OCI-M2 (cell line): ENCODE data around the gene COL9A2.

ENCODE experiments used
- DNase-seq: peaks from one replicate; lab custom pipeline; 2025; ENCODE audit not compliant: unreplicated experiment; lab: John Stamatoyannopoulos, UW

Gene COL9A2

GRCh38 chr1:40305451-40305850, 11.6 kb downstream of the COL9A2 start:
- DNase-seq, result no peak

DNA sequence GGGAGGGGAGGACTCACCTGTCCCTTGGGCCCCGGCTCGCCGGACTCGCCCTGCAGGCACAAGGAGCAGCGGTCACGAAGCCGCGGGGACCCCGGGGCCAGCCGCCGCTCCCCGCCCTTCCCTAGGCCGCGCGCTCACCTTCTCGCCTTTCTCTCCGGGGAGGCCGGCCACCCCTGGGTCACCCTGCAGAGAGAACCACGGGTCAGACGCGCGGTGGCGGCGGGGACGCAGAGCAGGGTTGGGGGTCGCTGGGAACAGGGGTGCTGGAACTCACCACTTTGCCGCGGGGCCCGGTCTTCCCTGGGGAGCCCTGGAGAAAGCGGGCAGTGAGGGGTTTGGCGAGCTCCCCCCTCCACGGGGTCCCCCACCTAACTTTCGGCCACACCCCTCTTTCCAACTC, 13.3 kb downstream of the COL9A2 start:
- DNase-seq, result no peak

- no peak for DNase-seq
Observed at GRCh38 chr1:40303051-40303771, 13.9 kb downstream of the COL9A2 start.

GRCh38 chr1:40302475-40302874, 14.6 kb downstream of the COL9A2 start:
- DNase-seq, result no peak

DNA sequence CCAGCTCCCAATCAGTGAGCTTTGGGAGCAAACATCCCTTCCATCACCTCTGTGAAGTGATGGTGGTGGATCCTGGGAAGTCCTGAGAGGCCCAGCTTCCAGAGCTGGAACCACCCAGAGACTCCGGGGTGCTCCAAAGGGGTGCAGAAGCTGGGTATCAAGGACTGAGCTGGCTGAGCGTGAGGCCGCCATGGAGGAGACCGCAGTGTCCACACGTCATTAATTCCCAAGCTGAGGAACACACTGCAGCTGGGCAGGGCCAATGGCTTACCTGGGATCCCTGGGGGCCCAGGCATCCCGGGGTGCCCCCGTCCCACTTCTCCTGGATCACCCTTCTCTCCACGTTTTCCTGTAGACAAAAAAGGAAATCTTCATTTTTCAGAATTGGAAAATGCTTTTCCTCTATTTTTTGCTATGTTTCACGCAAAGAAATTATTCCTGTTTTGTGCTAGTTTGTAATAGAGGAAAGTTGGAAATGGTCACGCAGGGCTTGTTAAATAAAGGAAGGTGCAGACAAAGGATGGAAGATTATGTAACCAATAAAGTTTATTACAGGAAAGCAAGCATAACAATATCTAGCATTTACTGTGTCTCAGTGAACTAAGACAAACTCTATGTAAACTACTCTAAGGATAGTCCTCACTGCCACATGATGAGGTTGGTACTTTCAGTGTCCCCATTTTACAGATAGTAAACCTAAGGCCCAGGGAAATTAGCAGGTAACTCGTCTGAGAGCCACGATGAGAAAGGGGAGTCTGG, 15.4 kb downstream of the COL9A2 start:
- DNase-seq, result no peak

DNA sequence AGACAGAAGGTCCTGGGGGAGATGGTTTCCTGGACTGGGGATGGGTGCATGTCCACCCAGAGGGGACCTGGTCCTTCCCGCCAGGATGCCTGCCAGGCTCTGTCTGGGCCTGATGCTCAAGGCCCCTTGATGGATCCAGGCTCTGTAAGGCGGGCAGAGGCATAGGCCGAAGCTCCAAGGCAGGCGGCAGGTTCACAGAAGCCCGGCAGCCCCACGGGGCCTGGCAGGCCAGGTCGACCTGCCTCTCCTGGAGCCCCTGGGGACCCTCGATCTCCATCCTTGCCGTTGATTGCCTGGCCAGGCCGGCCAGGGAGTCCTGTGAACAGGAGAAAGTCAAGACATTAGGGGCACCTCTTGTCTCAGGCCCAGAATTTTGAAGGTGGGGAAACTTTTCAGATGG, 16.0 kb downstream of the COL9A2 start:
- no peak for DNase-seq

DNA sequence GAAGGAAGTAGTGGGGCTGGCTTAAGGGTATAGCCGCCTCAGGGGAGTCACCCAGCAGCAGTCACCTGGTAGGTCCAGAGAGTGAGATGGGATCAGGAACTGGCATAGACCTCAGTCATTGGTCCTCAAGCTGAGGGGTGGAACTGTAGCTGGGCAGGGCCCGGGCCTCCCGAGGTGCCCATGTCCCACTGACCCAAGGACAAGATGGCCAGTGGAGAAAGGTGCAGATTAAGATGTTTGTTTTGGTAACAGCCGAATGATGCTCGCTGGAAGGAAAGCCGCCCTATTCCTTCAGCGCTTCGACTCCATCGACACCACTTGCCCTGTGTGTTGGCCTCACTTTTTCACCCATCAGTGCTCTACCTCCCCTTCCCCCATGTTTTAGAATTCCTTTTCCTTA, 16.4 kb downstream of the COL9A2 start:
- no peak for DNase-seq

GRCh38 chr1:40300249-40300567, 16.9 kb downstream of the COL9A2 start:
- DNase-seq, result no peak

- DNase-seq, result no peak
Observed at GRCh38 chr1:40299366-40300248, 17.5 kb downstream of the COL9A2 start.

GRCh38 chr1:40291293-40291692, 25.8 kb downstream of the COL9A2 start:
- DNase-seq, result no peak

DNA sequence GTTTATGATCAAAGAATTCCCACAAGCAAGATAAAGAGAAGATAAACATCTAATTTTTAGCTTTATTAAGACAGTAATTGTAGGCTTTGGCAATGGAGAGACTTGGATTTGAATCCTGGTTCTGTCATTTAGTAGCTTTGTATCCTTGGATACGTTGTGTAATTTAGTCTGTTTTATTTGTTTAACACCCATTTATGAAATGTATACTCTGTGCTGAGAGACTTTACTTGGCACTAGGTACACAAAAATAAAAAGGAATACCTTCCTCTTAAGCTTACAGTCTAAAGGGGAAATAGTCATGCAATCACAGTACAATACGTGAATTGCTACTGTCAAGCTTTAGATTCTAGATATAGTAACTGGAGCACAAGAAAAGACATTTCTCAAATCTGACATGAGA, 35.2 kb downstream of the COL9A2 start:
- no peak for DNase-seq

DNA sequence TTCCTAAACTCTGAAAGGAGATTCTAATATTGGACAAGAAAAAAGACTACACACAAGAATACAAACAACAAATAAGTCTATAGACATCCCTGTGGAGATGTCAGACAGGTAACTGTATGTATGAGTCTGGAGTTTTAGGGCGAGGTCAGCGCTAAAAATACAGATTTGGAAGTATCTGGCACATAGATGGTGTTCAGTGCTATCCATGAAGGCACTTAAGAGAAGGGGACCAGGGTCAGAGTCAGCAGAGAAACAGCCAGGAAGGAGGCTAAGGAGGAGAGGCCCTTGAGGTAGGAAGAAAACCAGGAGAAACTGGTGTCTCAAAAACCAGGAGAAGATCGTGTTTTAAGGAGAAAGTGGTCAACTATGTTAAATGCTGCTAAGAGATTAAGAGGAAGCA, 41.0 kb downstream of the COL9A2 start:
- no peak for DNase-seq

DNA sequence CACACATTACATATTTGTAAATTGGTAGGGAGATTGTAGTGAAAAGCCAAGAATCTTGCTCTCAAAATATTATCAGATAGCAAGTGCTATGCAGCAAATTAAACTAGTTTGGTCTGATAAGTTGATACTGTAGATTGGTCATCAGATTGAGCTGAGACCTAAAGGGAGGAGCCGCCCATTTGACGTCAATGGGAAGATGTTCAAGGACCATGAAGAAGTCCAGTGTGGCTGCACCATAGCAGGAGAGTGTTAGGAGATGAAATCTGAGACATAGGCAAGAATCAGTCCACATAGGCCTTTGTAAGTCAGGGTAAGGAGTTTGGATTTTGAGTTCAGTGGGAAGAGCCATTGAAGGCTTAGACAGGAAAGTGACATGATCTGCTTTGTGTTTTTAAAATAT, 42.8 kb downstream of the COL9A2 start:
- no peak for DNase-seq

DNA sequence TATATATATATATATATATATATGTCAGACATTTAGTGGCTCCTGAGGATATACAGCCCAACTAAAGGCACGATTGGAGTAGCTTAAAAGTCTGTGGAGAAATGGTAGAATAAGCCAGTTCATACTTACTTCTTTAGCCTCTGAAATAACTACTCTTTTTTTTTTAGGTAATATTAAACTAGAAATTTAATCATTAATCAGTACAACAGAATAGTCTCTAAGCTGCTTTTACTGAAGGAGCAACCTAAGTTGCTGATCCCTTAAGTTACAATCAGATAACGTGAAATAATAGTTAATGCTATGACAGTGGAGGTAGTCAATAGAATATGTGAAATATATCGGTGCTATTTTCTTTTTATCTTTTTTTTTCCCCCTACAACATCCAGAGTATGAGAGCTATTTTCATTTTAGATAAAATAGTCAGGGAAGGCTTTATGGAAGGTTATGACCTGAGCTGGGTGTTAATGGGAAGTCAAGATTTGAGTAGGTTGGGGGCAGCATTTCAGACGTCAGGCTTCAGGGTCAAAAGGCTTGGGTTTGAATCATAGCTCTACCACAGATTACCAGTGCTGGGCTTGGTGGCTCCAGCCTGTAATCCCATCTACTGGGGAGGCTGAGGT, 43.4 kb downstream of the COL9A2 start:
- DNase-seq, result no peak

GRCh38 chr1:40272653-40273213, 44.4 kb downstream of the COL9A2 start:
- no peak for DNase-seq

- DNase-seq, result no peak
Observed at GRCh38 chr1:40270152-40270834, 46.8 kb downstream of the COL9A2 start.

GRCh38 chr1:40268211-40268610, 48.9 kb downstream of the COL9A2 start:
- no peak for DNase-seq

GRCh38 chr1:40267767-40268187, 49.3 kb downstream of the COL9A2 start:
- no peak for DNase-seq

GRCh38 chr1:40266786-40267535, 50.1 kb downstream of the COL9A2 start:
- DNase-seq, result no peak

DNA sequence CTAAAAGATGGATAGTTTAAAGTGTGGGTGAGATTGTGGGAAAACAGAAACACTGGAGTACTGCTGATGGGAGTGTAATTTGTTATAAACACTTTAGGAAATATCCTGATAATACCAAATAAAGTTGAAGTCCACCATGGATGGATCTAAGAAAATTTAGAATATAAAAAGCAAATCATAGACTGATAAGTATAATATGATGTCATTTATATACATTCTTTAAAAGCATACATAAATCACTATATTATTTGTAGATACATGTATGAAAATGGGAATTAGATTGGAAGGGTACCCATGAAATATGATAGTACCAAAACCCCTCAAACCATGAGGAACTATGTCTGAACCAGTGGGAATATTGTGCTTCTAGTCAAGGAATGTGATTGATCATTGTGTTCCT, 51.2 kb downstream of the COL9A2 start:
- DNase-seq, result no peak
